ENCODE results near the gene TRIM14.

Gene TRIM14

GRCh38 chr9:98043915-98044314 is 75.1 kb downstream of the TRIM14 start:
- DNase-seq, result no peak
- Mint-ChIP-seq H3K4me1 (peaks cover 16% of the 10 kb centered on the region), H3K4me3 (no peak overlapping the region), H3K27ac (no peak overlapping the region), H3K9me3 (peaks cover 5% of the 10 kb centered on the region), H3K27me3 (ENCODE audit: low read depth, poor library complexity) (peaks cover 24% of the 10 kb centered on the region), H3K36me3 (ENCODE audit: low read depth) (no peaks in the 10 kb centered on the region)
- TF ChIP-seq CTCF (IDR thresholded peaks at IDR 0.05), result no peak

GRCh38 chr9:98040212-98040611 is 78.8 kb downstream of the TRIM14 start:
- no peaks in the 10 kb centered on the region for H3K36me3 Mint-ChIP-seq (ENCODE audit: low read depth)
- peaks cover 26% of the 10 kb centered on the region for H3K4me1 Mint-ChIP-seq
- no peak for DNase-seq
- H3K27ac Mint-ChIP-seq, result no peak overlapping the region
- peaks cover 29% of the 10 kb centered on the region for H3K27me3 Mint-ChIP-seq (ENCODE audit: low read depth, poor library complexity)
- TF ChIP-seq CTCF (IDR thresholded peaks at IDR 0.05), result no peak
- peak overlapping the region; percentile 35 for H3K4me3 Mint-ChIP-seq
- peaks cover 3% of the 10 kb centered on the region for H3K9me3 Mint-ChIP-seq

- no peaks in the 10 kb centered on the region for H3K9me3 Mint-ChIP-seq
- no peak overlapping the region for H3K27ac Mint-ChIP-seq
- TF ChIP-seq CTCF (IDR thresholded peaks at IDR 0.05), result no peak
- H3K4me1 Mint-ChIP-seq, result peaks cover 32% of the 10 kb centered on the region
- H3K4me3 Mint-ChIP-seq, result no peak overlapping the region
- DNase-seq, result no peak
- no peaks in the 10 kb centered on the region for H3K36me3 Mint-ChIP-seq (ENCODE audit: low read depth)
- H3K27me3 Mint-ChIP-seq (ENCODE audit: low read depth, poor library complexity), result peaks cover 30% of the 10 kb centered on the region
Measured at GRCh38 chr9:98039607-98040017, 79.4 kb downstream of the TRIM14 start.

GRCh38 chr9:98038958-98039357 is 80.1 kb downstream of the TRIM14 start:
- no peak for DNase-seq
- peaks cover 34% of the 10 kb centered on the region for H3K27me3 Mint-ChIP-seq (ENCODE audit: low read depth, poor library complexity)
- H3K4me3 Mint-ChIP-seq, result no peak overlapping the region
- H3K36me3 Mint-ChIP-seq (ENCODE audit: low read depth), result no peaks in the 10 kb centered on the region
- H3K9me3 Mint-ChIP-seq, result no peaks in the 10 kb centered on the region
- peaks cover 32% of the 10 kb centered on the region for H3K4me1 Mint-ChIP-seq
- TF ChIP-seq CTCF (IDR thresholded peaks at IDR 0.05), result no peak
- no peak overlapping the region for H3K27ac Mint-ChIP-seq

- H3K4me1 Mint-ChIP-seq, result peaks cover 32% of the 10 kb centered on the region
- no peaks in the 10 kb centered on the region for H3K36me3 Mint-ChIP-seq (ENCODE audit: low read depth)
- no peak for DNase-seq
- no peak for TF ChIP-seq CTCF (IDR thresholded peaks at IDR 0.05)
- no peaks in the 10 kb centered on the region for H3K9me3 Mint-ChIP-seq
- peaks cover 34% of the 10 kb centered on the region for H3K27me3 Mint-ChIP-seq (ENCODE audit: low read depth, poor library complexity)
- H3K4me3 Mint-ChIP-seq, result no peak overlapping the region
- H3K27ac Mint-ChIP-seq, result no peak overlapping the region
Measured at GRCh38 chr9:98037357-98037756, 81.7 kb downstream of the TRIM14 start.
